NB4 (cell line): ENCODE results near the gene KTN1.

ENCODE experiments used
- CTCF ChIP-seq: IDR thresholded peaks from one replicate; pipeline ENCODE4 v1.5.1; 2012; ENCODE audit warnings: low read depth, low read length
- MAX ChIP-seq: IDR thresholded peaks from 2 replicates; pipeline ENCODE4 v1.6.1; 2011; ENCODE audit warnings: low read depth, low read length
- MYC ChIP-seq: IDR thresholded peaks from 2 replicates; pipeline ENCODE4 v1.6.1; 2011; ENCODE audit warnings: low read depth, low read length
- POLR2A ChIP-seq: IDR thresholded peaks from 2 replicates; pipeline ENCODE4 v1.6.1; 2011; ENCODE audit warnings: mild to moderate bottlenecking; ENCODE audit not compliant: insufficient read length; ENCODE audit errors: extremely low read depth

GRCh38 chr14:55693904-55694303, 113.9 kb downstream of the KTN1 start:
- TF ChIP-seq CTCF: no peak
- no peak for TF ChIP-seq POLR2A
- TF ChIP-seq MYC: no peak
- no peak for TF ChIP-seq MAX
